NCI-H2081 (cell line): Measurements from ENCODE around the gene VWF.
"Not testable (repeated sequence)": the region's sequence is repeated elsewhere in the genome, so short reads cannot be mapped to it uniquely, and the experiment has no call there.

Experiments
- DNase-seq, 2 experiments: peaks; one replicate each; lab custom pipeline; 2025; lab: John Stamatoyannopoulos, UW

VWF gene

GRCh38 chr12:6104027-6104426, 20.4 kb downstream of the VWF start:
- DNase-seq, result no peak

- not testable (repeated sequence) for DNase-seq
Observed at GRCh38 chr12:6102021-6102420, 22.4 kb downstream of the VWF start.

- DNase-seq, result no peak
Observed at GRCh38 chr12:6099316-6099715, 25.2 kb downstream of the VWF start.

GRCh38 chr12:6097411-6097810, 27.1 kb downstream of the VWF start:
- DNase-seq, result no peak

GRCh38 chr12:6096527-6096926, 27.9 kb downstream of the VWF start:
- DNase-seq, result no peak

- DNase-seq, result no peak
Observed at GRCh38 chr12:6095269-6095668, 29.2 kb downstream of the VWF start.

- no peak for DNase-seq
Observed at GRCh38 chr12:6093764-6094163, 30.7 kb downstream of the VWF start.

GRCh38 chr12:6092784-6093722, 31.4 kb downstream of the VWF start:
- DNase-seq, result no peak

GRCh38 chr12:6091786-6092566, 32.5 kb downstream of the VWF start:
- no peak for DNase-seq

GRCh38 chr12:6090803-6091202, 33.7 kb downstream of the VWF start:
- no peak for DNase-seq

GRCh38 chr12:6088921-6089747, 35.3 kb downstream of the VWF start:
- no peak for DNase-seq

- DNase-seq, result no peak
Observed at GRCh38 chr12:6086316-6086715, 38.2 kb downstream of the VWF start.

- no peak for DNase-seq
Observed at GRCh38 chr12:6085841-6086240, 38.6 kb downstream of the VWF start.

- DNase-seq, result no peak
Observed at GRCh38 chr12:6084969-6085450, 39.5 kb downstream of the VWF start.

- no peak for DNase-seq
Observed at GRCh38 chr12:6084261-6084968, 40.1 kb downstream of the VWF start.

GRCh38 chr12:6083601-6084000, 40.9 kb downstream of the VWF start:
- no peak for DNase-seq

GRCh38 chr12:6082613-6083012, 41.9 kb downstream of the VWF start:
- DNase-seq, result no peak

- DNase-seq, result no peak
Observed at GRCh38 chr12:6080149-6081045, 44.1 kb downstream of the VWF start.

GRCh38 chr12:6078398-6079096, 45.9 kb downstream of the VWF start:
- no peak for DNase-seq

- no peak for DNase-seq
Observed at GRCh38 chr12:6077692-6078083, 46.8 kb downstream of the VWF start.
